ENCODE measurements around the gene PLXNB3.

PLXNB3 gene

GRCh38 chrX:153762626-153763173 is 1.3 kb upstream of the PLXNB3 start:
- no peak for DNase-seq

GRCh38 chrX:153763298-153763932 is 634 bp upstream of the PLXNB3 start:
- no peak for DNase-seq

DNA sequence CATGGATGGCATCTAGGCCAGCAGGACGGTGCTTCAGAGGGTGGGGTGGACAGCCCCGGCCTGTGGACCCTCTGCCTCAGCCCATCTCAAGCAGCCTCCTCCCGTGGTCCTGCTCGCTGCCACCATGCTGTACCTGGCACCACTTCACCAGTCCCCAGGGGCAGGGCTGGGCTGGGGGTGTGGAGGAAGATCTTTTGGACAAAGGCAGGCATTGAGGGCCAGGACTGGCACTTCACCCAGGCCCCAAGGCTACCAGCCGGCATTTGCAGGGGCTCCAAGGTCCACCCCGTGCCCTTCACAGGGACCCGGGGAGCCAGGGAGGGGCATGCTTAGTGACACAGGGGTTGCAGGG is 713 bp downstream of the PLXNB3 start:
- DNase-seq = no peak

DNA sequence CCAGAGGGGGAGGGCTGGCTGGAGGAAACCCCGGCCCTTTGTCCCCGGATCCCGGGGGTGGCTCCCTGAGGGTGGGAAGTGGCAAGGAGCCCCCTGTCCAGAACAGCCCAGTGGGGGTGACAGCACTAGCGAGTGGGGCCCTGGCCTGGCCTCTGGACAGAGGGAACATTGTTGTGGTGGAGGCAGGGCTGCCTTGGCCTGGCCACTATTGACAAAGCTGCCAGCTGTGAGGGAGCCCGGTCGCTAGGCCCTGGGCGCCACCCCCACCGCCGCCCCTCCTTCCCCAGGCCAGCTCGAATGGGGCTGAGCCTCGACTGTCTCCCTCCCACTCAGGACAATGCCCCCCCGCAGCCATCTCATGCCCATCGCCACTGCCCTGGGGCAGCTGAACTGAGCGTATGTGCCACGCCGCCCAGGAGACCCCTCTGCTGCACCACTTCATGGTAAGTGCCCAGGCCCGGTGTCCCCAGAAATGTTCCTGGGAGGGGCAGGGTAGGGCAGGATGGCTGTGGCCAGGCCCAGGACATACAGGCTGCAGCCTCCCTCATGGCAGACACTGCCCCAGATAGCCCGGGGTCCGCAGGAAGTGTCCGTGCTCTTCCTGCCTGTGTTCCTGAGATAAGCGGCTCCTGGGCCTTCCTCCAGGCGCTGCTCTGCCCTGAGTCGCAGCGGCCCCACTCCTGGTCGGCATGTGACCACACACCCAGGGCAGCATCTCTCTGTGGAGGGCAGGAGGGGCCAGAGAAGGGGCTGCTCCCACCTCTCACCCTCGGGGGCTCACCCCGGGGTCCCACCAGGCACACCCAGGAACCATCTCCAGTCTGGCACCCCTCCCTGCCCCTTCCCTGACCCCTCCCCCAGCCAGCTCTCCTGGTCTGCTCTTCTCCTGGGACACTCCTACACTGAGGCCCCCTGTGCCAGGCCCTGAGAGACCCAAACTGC is 1.4 kb downstream of the PLXNB3 start:
- DNase-seq = no peak

DNA sequence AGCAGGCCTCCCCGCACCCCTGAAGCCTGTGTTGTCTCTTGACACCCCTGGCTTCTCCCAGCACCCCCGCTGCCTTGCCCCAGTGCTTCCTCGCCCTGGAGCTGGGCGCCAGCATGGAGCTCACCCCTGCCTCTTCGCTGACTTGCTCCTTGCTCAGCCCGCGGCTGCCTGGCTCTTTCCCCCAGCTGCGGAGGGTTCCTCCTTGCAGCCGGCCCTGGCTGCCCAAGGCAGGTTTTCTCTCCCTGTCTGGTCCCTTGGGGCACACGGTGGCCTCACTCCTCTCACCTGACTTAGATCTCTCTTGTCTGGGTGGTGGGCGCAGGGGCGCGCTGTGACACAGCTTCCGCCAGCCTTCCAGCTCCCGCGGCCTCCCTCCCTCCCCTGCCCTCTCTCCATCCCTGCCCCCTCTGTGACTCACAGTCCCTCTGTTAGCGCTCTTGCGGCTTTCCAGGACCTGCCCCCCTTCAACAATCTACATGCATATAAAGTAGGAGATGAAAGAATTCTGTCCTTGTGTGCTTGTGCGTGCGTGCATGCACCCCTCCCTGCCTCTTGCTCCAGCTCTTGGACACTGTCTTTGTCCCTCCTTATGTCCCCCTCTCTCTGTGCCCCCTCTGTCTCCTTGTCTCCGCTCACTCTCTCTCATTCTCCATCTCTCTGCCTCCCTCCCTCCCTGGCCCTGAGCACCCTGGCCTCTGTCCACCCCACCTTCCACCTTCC is 2.2 kb downstream of the PLXNB3 start:
- peak; percentile 63 to 65 for DNase-seq

GRCh38 chrX:153766871-153767673 is 3.0 kb downstream of the PLXNB3 start:
- no peak for DNase-seq

- DNase-seq = no peak
Observed at GRCh38 chrX:153767674-153768055, 3.6 kb downstream of the PLXNB3 start.

GRCh38 chrX:153768311-153769157 is 4.5 kb downstream of the PLXNB3 start:
- DNase-seq = no peak

DNA sequence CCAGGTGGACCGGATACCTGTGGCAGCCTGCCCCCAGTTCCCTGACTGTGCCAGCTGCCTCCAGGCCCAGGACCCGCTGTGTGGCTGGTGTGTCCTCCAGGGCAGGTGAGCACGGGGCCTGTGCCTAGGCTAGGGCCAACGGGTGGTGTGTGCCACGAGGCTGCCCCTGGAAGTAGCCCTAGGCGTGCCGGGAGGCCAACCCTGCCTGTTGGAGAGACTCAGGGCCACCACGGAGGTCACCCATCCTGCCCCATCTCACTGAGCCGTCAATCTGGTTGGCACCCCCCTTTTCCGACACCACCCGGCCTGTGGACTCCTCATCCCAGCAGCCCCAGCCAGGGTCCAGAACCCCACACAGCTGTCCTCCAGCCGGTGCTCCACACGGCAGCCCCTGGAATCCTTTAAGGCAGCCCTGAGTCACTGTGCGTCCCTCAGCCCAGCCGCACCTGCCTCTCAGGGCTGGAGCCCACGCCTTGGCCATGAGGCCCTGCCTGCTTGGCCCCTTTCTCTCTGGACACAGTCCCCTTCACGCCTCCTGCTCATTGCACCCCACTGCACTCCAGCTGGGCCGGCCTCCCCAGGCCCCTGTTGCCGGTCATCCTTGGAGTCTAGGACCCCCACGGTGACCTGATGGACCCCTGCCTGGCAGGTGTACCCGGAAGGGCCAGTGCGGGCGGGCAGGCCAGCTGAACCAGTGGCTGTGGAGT is 5.3 kb downstream of the PLXNB3 start:
- DNase-seq = no peak

GRCh38 chrX:153769865-153770600 is 6.0 kb downstream of the PLXNB3 start:
- no peak for DNase-seq

- DNase-seq = no peak
Observed at GRCh38 chrX:153770601-153771414, 6.8 kb downstream of the PLXNB3 start.

DNA sequence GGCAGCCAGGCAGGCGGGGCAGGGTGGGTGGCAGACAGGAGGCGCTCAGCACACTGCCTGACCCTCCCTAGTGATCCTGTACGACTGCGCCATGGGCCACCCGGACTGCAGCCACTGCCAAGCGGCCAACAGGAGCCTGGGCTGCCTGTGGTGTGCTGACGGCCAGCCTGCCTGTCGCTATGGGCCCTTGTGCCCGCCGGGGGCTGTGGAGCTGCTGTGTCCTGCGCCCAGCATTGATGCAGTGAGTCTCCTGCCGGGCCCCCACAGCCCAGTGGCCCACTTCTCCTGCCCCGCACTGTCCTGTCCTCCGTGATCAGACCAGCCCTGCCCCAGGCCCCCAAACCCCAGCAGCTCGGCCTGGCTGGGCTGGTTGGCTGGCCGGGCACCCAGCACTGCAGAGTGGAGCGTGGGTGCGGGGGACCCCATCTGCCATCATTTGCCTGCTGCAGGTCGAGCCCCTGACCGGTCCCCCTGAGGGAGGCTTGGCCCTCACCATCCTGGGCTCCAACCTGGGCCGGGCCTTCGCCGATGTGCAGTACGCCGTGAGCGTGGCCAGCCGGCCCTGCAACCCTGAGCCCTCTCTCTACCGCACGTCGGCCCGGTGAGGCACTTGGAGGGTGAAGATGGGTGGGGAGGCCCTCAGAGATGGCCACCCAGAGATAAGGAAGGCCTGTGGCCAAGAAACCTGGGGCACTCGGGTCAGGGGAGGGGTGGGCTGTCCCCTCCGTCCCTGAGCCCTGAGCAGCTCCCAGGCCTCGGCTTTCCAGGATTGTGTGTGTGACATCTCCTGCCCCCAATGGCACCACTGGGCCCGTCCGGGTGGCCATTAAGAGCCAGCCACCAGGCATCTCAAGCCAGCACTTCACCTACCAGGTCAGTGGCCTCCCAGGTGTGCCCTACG is 7.6 kb downstream of the PLXNB3 start:
- DNase-seq = no peak

DNA sequence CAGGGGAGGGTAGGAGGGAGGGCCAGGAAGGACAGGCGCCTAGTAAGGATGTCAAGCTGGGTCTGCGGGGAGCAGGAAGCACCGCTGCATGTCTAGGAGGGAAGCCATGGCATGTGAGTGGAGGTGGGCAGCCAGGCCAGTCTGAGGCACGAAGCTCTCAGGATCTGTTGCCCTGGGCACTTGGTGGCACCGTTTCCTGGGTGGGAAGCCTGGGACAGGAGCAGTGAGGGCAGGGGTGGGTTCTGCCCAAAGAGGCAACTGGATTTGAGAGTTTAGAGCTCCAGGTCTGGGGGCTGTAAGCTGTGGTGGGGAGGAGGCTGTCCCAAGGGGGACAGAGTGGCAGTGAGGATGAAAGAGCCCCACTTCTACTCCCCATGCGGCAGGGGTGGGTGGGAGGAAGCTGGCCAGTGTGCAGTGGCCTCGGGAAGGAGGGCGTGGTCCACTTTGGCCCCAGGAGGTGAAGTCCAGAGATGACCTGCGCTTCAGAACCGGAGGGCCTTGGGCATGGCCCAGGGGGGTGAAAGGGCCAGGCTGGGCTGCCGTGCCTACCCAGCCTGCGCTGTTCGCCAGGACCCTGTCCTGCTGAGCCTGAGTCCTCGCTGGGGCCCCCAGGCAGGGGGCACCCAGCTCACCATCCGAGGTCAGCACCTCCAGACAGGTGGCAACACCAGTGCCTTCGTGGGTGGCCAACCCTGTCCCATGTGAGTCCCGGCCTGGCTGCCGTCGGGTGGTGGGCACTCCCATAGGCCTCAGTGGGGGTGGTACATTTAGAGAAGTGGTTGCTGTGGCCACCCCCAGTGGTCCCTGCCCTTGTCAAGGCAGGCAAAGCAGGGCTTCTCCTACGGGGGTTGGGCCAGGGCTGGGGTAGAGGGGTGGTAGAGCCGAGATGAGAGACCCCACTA is 8.5 kb downstream of the PLXNB3 start:
- DNase-seq = no peak

- no peak for DNase-seq
Observed at GRCh38 chrX:153773218-153773611, 9.2 kb downstream of the PLXNB3 start.

DNA sequence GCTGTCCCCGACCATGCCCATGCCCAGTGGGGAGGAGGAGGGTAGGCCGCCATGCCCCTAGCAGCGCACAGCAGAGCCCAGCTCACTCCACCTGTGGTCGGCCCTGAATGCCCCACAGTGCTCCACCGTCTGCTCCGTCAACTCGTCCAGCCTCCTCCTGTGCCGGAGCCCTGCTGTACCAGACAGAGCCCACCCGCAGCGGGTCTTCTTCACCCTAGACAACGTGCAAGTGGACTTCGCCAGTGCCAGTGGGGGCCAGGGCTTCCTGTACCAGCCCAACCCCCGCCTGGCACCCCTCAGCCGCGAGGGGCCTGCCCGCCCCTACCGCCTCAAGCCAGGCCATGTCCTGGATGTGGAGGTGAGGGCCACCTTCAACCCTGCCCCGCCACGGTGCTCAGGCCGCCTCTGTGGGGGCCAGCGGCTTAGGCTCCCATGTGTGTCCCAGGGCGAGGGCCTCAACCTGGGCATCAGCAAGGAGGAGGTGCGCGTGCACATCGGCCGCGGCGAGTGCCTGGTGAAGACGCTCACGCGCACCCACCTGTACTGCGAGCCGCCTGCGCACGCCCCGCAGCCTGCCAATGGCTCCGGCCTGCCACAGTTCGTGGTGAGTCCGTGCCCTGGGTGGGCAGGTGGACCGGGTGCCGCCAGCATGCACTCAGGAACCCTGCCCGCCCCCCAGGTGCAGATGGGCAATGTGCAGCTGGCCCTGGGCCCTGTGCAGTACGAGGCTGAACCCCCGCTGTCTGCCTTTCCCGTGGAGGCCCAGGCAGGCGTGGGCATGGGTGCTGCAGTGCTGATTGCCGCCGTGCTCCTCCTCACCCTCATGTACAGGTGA is 9.9 kb downstream of the PLXNB3 start:
- DNase-seq = no peak

All from Kasumi-1 (cell line).